ENCODE results near the gene C20orf141.

- TF ChIP-seq POLR2A (IDR thresholded peaks at IDR 0.05; ENCODE audit: low read length), result no peak
- TF ChIP-seq GATA1 (IDR thresholded peaks at IDR 0.05; ENCODE audit: low read depth, low read length), result no peak
Observed at GRCh38 chr20:2858591-2858990, 43.8 kb downstream of the C20orf141 start.

All from erythroblast (primary cell).